SK-N-SH treated with all-trans-retinoic acid at 6 μM for 48 hours (cell line): ENCODE data around the gene TMEM54.

Experiments used
- ARNTL ChIP-seq: fragments of 450-650 bp; formaldehyde crosslinking; IDR thresholded peaks from 2 replicates; pipeline ENCODE4 v1.5.0; 2020; ENCODE audit warnings: low read depth, mild to moderate bottlenecking, moderate library complexity, borderline replicate concordance
- BACH2 ChIP-seq: fragments of 250-450 bp; sonication (Bioruptor Pico); IDR thresholded peaks from 2 replicates; pipeline ENCODE4 v1.9.0; 2021; ENCODE audit warnings: mild to moderate bottlenecking, borderline replicate concordance
- CSDC2 ChIP-seq: fragments of 250-450 bp; sonication (Bioruptor Pico); IDR thresholded peaks from 2 replicates; pipeline ENCODE4 v1.5.0; 2020; ENCODE audit warnings: mild to moderate bottlenecking, moderate library complexity
- ESRRG ChIP-seq: fragments of 250-450 bp; sonication (Bioruptor Pico); IDR thresholded peaks from 2 replicates; pipeline ENCODE4 v1.6.1; 2021; ENCODE audit warnings: mild to moderate bottlenecking
- GLIS3 ChIP-seq: fragments of 250-450 bp; sonication (Bioruptor Pico); IDR thresholded peaks from 2 replicates; pipeline ENCODE4 v1.5.0; 2020; ENCODE audit warnings: mild to moderate bottlenecking, moderate library complexity
- PPARA ChIP-seq: fragments of 250-450 bp; sonication (Bioruptor Pico); IDR thresholded peaks from 2 replicates; pipeline ENCODE4 v1.5.0; 2020; ENCODE audit warnings: mild to moderate bottlenecking, borderline replicate concordance
- ZFP3 ChIP-seq: fragments of 250-450 bp; sonication (Bioruptor Pico); IDR thresholded peaks from 2 replicates; pipeline ENCODE4 v1.5.0; 2020; ENCODE audit warnings: mild to moderate bottlenecking, moderate library complexity
- ZFP30 ChIP-seq: fragments of 450-650 bp; formaldehyde crosslinking; IDR thresholded peaks from 2 replicates; pipeline ENCODE4 v1.5.0; 2022; ENCODE audit warnings: mild to moderate bottlenecking, moderate library complexity
- ZNF70 ChIP-seq: fragments of 450-650 bp; formaldehyde crosslinking; IDR thresholded peaks from 2 replicates; pipeline ENCODE4 v1.5.0; 2020; ENCODE audit warnings: mild to moderate bottlenecking, moderate library complexity
- TF ChIP-seq, protein P1 (sequence below): fragments of 250-450 bp; sonication (Bioruptor Pico); IDR thresholded peaks from 2 replicates; pipeline ENCODE4 v1.5.1; 2020; ENCODE audit warnings: low read depth, mild to moderate bottlenecking, moderate library complexity
- TF ChIP-seq, protein P2 (sequence below): fragments of 250-450 bp; sonication (Bioruptor Pico); IDR thresholded peaks from 2 replicates; pipeline ENCODE4 v1.8.0; 2020; ENCODE audit warnings: mild to moderate bottlenecking, moderate library complexity, borderline replicate concordance
- TF ChIP-seq, protein P3 (sequence below): fragments of 250-450 bp; sonication (Bioruptor Pico); IDR thresholded peaks from 2 replicates; pipeline ENCODE4 v1.5.1; 2021; ENCODE audit warnings: mild to moderate bottlenecking, moderate library complexity
- TF ChIP-seq, protein P4 (sequence below): fragments of 250-450 bp; sonication (Bioruptor Pico); IDR thresholded peaks from 2 replicates; pipeline ENCODE4 v1.8.0; 2021; ENCODE audit warnings: low read depth, mild to moderate bottlenecking, moderate library complexity, borderline replicate concordance

DNA sequence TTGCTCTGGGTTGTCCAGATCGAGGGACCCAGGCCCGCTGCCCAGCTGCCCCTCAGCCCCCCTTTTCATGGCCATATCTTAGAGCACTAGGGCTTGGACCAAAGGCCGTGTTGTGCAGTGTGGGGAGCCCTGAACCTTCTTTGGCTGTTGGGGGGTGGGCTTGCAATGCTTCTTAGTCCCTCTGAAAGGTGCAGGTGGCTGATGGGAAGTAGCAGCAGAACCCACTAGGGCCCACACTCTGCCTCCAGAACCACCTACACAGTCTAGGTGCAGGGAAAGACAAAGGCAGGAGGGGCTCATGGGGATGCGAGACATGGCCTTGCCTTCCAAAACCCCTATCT, 17.2 kb downstream of the TMEM54 start:
- TF ChIP-seq, protein P1, sequence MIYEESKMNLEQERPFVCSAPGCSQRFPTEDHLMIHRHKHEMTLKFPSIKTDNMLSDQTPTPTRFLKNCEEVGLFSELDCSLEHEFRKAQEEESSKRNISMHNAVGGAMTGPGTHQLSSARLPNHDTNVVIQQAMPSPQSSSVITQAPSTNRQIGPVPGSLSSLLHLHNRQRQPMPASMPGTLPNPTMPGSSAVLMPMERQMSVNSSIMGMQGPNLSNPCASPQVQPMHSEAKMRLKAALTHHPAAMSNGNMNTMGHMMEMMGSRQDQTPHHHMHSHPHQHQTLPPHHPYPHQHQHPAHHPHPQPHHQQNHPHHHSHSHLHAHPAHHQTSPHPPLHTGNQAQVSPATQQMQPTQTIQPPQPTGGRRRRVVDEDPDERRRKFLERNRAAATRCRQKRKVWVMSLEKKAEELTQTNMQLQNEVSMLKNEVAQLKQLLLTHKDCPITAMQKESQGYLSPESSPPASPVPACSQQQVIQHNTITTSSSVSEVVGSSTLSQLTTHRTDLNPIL (CRISPR knock-in tag), result no peak
- TF ChIP-seq, protein P2, sequence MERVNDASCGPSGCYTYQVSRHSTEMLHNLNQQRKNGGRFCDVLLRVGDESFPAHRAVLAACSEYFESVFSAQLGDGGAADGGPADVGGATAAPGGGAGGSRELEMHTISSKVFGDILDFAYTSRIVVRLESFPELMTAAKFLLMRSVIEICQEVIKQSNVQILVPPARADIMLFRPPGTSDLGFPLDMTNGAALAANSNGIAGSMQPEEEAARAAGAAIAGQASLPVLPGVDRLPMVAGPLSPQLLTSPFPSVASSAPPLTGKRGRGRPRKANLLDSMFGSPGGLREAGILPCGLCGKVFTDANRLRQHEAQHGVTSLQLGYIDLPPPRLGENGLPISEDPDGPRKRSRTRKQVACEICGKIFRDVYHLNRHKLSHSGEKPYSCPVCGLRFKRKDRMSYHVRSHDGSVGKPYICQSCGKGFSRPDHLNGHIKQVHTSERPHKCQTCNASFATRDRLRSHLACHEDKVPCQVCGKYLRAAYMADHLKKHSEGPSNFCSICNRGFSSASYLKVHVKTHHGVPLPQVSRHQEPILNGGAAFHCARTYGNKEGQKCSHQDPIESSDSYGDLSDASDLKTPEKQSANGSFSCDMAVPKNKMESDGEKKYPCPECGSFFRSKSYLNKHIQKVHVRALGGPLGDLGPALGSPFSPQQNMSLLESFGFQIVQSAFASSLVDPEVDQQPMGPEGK (CRISPR knock-in tag), result no peak
- TF ChIP-seq ARNTL (CRISPR knock-in tag), result no peak
- TF ChIP-seq ESRRG (CRISPR knock-in tag), result no peak
- TF ChIP-seq ZFP30, result no peak
- TF ChIP-seq CSDC2 (CRISPR knock-in tag), result no peak
- TF ChIP-seq ZNF70 (CRISPR knock-in tag), result no peak
- TF ChIP-seq BACH2 (CRISPR knock-in tag), result no peak
- TF ChIP-seq, protein P3, sequence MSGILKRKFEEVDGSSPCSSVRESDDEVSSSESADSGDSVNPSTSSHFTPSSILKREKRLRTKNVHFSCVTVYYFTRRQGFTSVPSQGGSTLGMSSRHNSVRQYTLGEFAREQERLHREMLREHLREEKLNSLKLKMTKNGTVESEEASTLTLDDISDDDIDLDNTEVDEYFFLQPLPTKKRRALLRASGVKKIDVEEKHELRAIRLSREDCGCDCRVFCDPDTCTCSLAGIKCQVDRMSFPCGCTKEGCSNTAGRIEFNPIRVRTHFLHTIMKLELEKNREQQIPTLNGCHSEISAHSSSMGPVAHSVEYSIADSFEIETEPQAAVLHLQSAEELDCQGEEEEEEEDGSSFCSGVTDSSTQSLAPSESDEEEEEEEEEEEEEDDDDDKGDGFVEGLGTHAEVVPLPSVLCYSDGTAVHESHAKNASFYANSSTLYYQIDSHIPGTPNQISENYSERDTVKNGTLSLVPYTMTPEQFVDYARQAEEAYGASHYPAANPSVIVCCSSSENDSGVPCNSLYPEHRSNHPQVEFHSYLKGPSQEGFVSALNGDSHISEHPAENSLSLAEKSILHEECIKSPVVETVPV (CRISPR knock-in tag), result no peak
- no peak for TF ChIP-seq PPARA
- TF ChIP-seq, protein P4, sequence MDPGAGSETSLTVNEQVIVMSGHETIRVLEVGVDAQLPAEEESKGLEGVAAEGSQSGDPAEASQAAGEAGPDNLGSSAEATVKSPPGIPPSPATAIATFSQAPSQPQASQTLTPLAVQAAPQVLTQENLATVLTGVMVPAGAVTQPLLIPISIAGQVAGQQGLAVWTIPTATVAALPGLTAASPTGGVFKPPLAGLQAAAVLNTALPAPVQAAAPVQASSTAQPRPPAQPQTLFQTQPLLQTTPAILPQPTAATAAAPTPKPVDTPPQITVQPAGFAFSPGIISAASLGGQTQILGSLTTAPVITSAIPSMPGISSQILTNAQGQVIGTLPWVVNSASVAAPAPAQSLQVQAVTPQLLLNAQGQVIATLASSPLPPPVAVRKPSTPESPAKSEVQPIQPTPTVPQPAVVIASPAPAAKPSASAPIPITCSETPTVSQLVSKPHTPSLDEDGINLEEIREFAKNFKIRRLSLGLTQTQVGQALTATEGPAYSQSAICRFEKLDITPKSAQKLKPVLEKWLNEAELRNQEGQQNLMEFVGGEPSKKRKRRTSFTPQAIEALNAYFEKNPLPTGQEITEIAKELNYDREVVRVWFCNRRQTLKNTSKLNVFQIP, result no peak
- TF ChIP-seq ZFP3 (CRISPR knock-in tag), result no peak
- TF ChIP-seq GLIS3, result no peak
